Nephron progenitor cell (in vitro differentiated cells): Measurements from ENCODE around the gene FMNL3.
"Not testable (repeated sequence)": the region's sequence is repeated elsewhere in the genome, so short reads cannot be mapped to it uniquely, and the experiment has no call there.

Experiments
- DNase-seq: peaks from one replicate; pipeline ENCODE4 v3.0.0; 2021
- H3K27ac Mint-ChIP-seq: 2 replicates; pipeline ENCODE4 v1.8.0; 2021; ENCODE audit warnings: mild to moderate bottlenecking, moderate library complexity, mixed read lengths
- H3K27me3 Mint-ChIP-seq: 2 replicates; pipeline ENCODE4 v1.8.0; 2021; ENCODE audit warnings: mild to moderate bottlenecking, low read depth, mixed read lengths; ENCODE audit not compliant: poor library complexity
- H3K36me3 Mint-ChIP-seq: 2 replicates; pipeline ENCODE4 v1.8.0; 2021; ENCODE audit warnings: low read depth, mixed read lengths
- H3K4me1 Mint-ChIP-seq: 2 replicates; pipeline ENCODE4 v1.8.0; 2021; ENCODE audit warnings: mixed read lengths
- H3K4me3 Mint-ChIP-seq: 2 replicates; pipeline ENCODE4 v1.8.0; 2021; ENCODE audit warnings: mild to moderate bottlenecking, moderate library complexity, mixed read lengths
- H3K9me3 Mint-ChIP-seq: 2 replicates; pipeline ENCODE4 v1.8.0; 2021; ENCODE audit warnings: mild to moderate bottlenecking, moderate library complexity, mixed read lengths
- CTCF ChIP-seq: fragments of 200-600 bp; sonication (generic); IDR thresholded peaks from 2 replicates; pipeline ENCODE4 v1.5.0; 2021; ENCODE audit warnings: antibody characterized with exemption

The FMNL3 gene

DNA sequence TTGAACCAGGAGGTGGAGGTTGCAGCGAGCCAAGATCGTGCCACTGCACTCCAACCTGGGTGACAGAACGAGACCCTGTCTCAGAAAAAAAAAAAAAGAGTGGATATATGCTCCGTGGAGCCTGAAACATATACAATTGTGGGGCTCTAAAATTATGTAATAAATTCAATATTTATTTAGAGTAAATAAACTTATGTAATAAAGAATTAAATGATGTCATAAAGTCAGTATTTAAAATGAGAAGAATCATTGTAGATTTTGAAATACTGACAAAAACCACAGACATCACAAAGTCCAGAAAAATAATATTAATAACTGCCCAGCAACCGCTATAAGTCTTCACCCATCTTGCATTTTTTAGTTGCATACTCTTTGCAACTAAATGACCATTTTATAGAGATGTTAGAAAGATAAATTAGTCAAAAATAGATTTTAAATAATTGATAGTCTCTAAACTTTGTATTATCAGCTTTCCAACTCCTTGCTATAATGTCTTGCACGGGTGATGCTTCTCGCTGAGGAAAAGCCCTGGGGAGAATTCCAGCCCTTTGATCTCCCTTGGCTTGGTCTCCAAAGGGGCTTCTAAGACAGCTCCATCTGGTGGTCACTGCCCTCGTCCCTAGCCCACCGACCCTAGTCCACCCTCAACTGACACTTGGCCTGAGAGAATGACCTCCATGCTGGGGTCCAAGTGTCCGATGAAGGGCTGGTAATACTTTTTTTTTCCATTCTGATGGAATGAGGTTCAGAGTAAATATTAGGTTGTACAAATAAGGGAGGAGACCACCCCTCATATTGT, 26.2 kb upstream of the FMNL3 start:
- no peak for DNase-seq
- no peak for TF ChIP-seq CTCF
- Mint-ChIP-seq H3K4me1 (no peaks in the 10 kb centered on the region), H3K4me3 (no peak overlapping the region), H3K9me3 (peaks cover 18% of the 10 kb centered on the region), H3K36me3 (peaks cover 7% of the 10 kb centered on the region), H3K27me3 (peaks cover 27% of the 10 kb centered on the region), H3K27ac (no peak overlapping the region)

DNA sequence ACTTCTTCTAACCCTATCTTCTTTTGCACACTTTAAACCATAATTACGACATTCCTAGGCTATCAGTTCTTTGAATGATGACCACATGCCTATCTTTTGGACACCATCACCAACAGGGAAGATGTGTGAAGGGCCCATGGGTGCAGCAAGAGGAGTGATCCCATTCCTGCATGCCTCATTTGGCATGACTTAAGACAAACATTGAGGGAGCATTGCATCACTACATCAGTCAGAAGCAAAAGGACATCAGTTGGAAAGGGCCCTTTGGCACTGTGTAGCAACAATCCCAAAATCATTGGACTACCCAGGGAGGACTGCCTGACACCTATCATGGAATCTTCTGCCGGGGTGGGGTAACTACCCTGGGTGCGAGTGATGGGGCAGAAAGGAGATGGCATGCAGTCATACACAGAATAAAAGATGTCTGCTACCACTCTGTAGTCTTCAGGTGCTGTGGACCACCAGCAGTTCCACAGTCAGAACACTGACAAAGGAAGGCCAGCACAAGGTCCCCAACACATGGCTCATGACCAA, 23.4 kb upstream of the FMNL3 start:
- H3K27me3 Mint-ChIP-seq: peaks cover 40% of the 10 kb centered on the region
- no peaks in the 10 kb centered on the region for H3K4me1 Mint-ChIP-seq
- H3K27ac Mint-ChIP-seq: no peak overlapping the region
- no peak for DNase-seq
- H3K36me3 Mint-ChIP-seq: peaks cover 7% of the 10 kb centered on the region
- no peak for TF ChIP-seq CTCF
- peaks cover 18% of the 10 kb centered on the region for H3K9me3 Mint-ChIP-seq
- H3K4me3 Mint-ChIP-seq: no peak overlapping the region

GRCh38 chr12:49730050-49730449, 22.8 kb upstream of the FMNL3 start:
- no peaks in the 10 kb centered on the region for H3K4me1 Mint-ChIP-seq
- H3K27ac Mint-ChIP-seq: no peak overlapping the region
- TF ChIP-seq CTCF: no peak
- H3K36me3 Mint-ChIP-seq: peaks cover 3% of the 10 kb centered on the region
- peaks cover 43% of the 10 kb centered on the region for H3K27me3 Mint-ChIP-seq
- no peak overlapping the region for H3K4me3 Mint-ChIP-seq
- H3K9me3 Mint-ChIP-seq: peaks cover 12% of the 10 kb centered on the region
- DNase-seq: no peak

- H3K27me3 Mint-ChIP-seq: peaks cover 50% of the 10 kb centered on the region
- TF ChIP-seq CTCF: no peak
- no peaks in the 10 kb centered on the region for H3K36me3 Mint-ChIP-seq
- no peaks in the 10 kb centered on the region for H3K9me3 Mint-ChIP-seq
- no peak for DNase-seq
- H3K27ac Mint-ChIP-seq: no peak overlapping the region
- H3K4me3 Mint-ChIP-seq: no peak overlapping the region
- no peaks in the 10 kb centered on the region for H3K4me1 Mint-ChIP-seq
Observed at GRCh38 chr12:49728446-49728845, 21.2 kb upstream of the FMNL3 start.

DNA sequence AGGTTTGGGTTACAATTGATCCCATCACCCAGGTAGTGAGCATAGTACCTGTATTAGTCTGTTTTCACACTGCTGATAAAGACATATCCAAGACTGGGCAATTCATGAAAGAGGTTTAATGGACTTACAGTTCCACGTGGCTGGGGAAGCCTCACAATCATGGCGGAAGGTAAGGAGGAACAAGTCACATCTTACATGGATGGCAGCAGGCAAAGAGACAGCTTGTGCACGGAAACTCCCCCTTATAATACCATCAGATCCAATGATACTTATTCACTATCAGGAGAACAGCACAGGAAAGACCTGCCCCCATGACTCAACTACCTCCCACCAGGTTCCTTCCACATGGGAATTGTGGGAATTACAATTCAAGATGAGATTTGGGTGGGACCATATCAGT, 14.2 kb upstream of the FMNL3 start:
- not testable (repeated sequence) for DNase-seq, H3K4me1 Mint-ChIP-seq

GRCh38 chr12:49720214-49720613, 13.0 kb upstream of the FMNL3 start:
- no peak overlapping the region for H3K4me3 Mint-ChIP-seq
- no peaks in the 10 kb centered on the region for H3K36me3 Mint-ChIP-seq
- no peak for TF ChIP-seq CTCF
- peaks cover 11% of the 10 kb centered on the region for H3K9me3 Mint-ChIP-seq
- no peak for DNase-seq
- H3K27ac Mint-ChIP-seq: no peak overlapping the region
- no peaks in the 10 kb centered on the region for H3K4me1 Mint-ChIP-seq
- peaks cover 72% of the 10 kb centered on the region for H3K27me3 Mint-ChIP-seq

More for the DNA sequence above, 14.2 kb upstream of the FMNL3 start:
- H3K27me3 Mint-ChIP-seq: peaks cover 69% of the 10 kb centered on the region
- not testable (repeated sequence) for H3K9me3 Mint-ChIP-seq, H3K36me3 Mint-ChIP-seq, H3K4me3 Mint-ChIP-seq, H3K27ac Mint-ChIP-seq

GRCh38 chr12:49717800-49718199, 10.6 kb upstream of the FMNL3 start:
- H3K36me3 Mint-ChIP-seq, H3K27ac Mint-ChIP-seq, H3K4me3 Mint-ChIP-seq, H3K4me1 Mint-ChIP-seq, DNase-seq: not testable (repeated sequence)
- Mint-ChIP-seq H3K9me3 (peaks cover 13% of the 10 kb centered on the region), H3K27me3 (peaks cover 73% of the 10 kb centered on the region)
